DMS153 (cell line): Measurements from ENCODE around the gene EVX2.

Source experiments
- DNase-seq: peaks from one replicate; lab custom pipeline; 2025; lab: John Stamatoyannopoulos, UW

Gene EVX2

GRCh38 chr2:176066645-176067588 lies 16.8 kb downstream of the EVX2 start:
- no peak for DNase-seq

GRCh38 chr2:176063958-176064357 lies 19.8 kb downstream of the EVX2 start:
- peak; percentile 80 for DNase-seq

GRCh38 chr2:176056406-176056805 lies 27.4 kb downstream of the EVX2 start:
- peak; percentile 81 for DNase-seq

GRCh38 chr2:176039375-176039774 lies 44.4 kb downstream of the EVX2 start:
- DNase-seq: no peak

GRCh38 chr2:176038694-176039093 lies 45.1 kb downstream of the EVX2 start:
- DNase-seq: no peak

GRCh38 chr2:176035013-176035691 lies 48.6 kb downstream of the EVX2 start:
- no peak for DNase-seq

GRCh38 chr2:176027806-176028205 lies 56.0 kb downstream of the EVX2 start:
- no peak for DNase-seq
